HEK293T (cell line): ENCODE results near the gene PRAME.

ENCODE experiments used
- CTCF ChIA-PET: fragments of 350-600 bp; formaldehyde crosslinking; extraction: SDS; loops from one replicate; lab custom pipeline; 2021; ENCODE audit warnings: antibody characterized with exemption, inconsistent platforms; lab: Yijun Ruan, JAX
- POLR2A ChIA-PET: fragments of 350-600 bp; formaldehyde crosslinking; extraction: SDS; loops from one replicate; lab custom pipeline; 2020; ENCODE audit warnings: antibody characterized with exemption, inconsistent platforms; lab: Yijun Ruan, JAX
- DNase-seq: peaks from one replicate; pipeline ENCODE4 v3.0.0; 2012; ENCODE audit warnings: mixed read lengths; ENCODE audit errors: extremely low spot score
- ARNT ChIP-seq: fragments of 450-650 bp; IDR thresholded peaks from 2 replicates; pipeline ENCODE4 v1.6.1; 2017; ENCODE audit warnings: mild to moderate bottlenecking
- BHLHE40 ChIP-seq: fragments of 450-650 bp; IDR thresholded peaks from 2 replicates; pipeline ENCODE4 v1.6.1; 2016; ENCODE audit warnings: mild to moderate bottlenecking, moderate library complexity, borderline replicate concordance
- CTBP1 ChIP-seq: fragments of 450-650 bp; IDR thresholded peaks from 2 replicates; pipeline ENCODE4 v1.6.1; 2016; ENCODE audit warnings: borderline replicate concordance
- ELF4 ChIP-seq: fragments of 450-650 bp; IDR thresholded peaks from 2 replicates; pipeline ENCODE4 v1.6.1; 2017; ENCODE audit warnings: antibody characterized with exemption
- FOXA1 ChIP-seq: fragments of 450-650 bp; IDR thresholded peaks from 2 replicates; pipeline ENCODE4 v1.6.1; 2016; ENCODE audit warnings: mild to moderate bottlenecking
- FOXK2 ChIP-seq: fragments of 450-650 bp; IDR thresholded peaks from 2 replicates; pipeline ENCODE4 v1.6.1; 2016; ENCODE audit warnings: mild to moderate bottlenecking
- FOXM1 ChIP-seq: fragments of 450-650 bp; IDR thresholded peaks from 2 replicates; pipeline ENCODE4 v1.6.1; 2017; ENCODE audit warnings: mild to moderate bottlenecking, borderline replicate concordance
- HDGF ChIP-seq: fragments of 450-650 bp; IDR thresholded peaks from 2 replicates; pipeline ENCODE4 v1.6.1; 2017; ENCODE audit warnings: antibody characterized with exemption, borderline replicate concordance
- L3MBTL2 ChIP-seq: fragments of 450-650 bp; conservative IDR thresholded peaks from 2 replicates; pipeline ENCODE4 v1.6.1; 2016; ENCODE audit warnings: mild to moderate bottlenecking
- LEF1 ChIP-seq: fragments of 450-650 bp; IDR thresholded peaks from 2 replicates; pipeline ENCODE4 v1.6.1; 2017; ENCODE audit warnings: mild to moderate bottlenecking, borderline replicate concordance
- NFRKB ChIP-seq: fragments of 450-650 bp; IDR thresholded peaks from 2 replicates; pipeline ENCODE4 v1.6.1; 2016; ENCODE audit warnings: mild to moderate bottlenecking, moderate library complexity
- PKNOX1 ChIP-seq: fragments of 450-650 bp; IDR thresholded peaks from 2 replicates; pipeline ENCODE4 v1.6.1; 2016
- SP1 ChIP-seq: fragments of 450-650 bp; IDR thresholded peaks from 2 replicates; pipeline ENCODE4 v1.6.1; 2017
- SUZ12 ChIP-seq: fragments of 450-650 bp; IDR thresholded peaks from 2 replicates; pipeline ENCODE4 v1.6.1; 2016; ENCODE audit warnings: mild to moderate bottlenecking
- TARDBP ChIP-seq: fragments of 450-650 bp; IDR thresholded peaks from 2 replicates; pipeline ENCODE4 v1.6.1; 2016
- ZNF384 ChIP-seq: fragments of 450-650 bp; IDR thresholded peaks from 2 replicates; pipeline ENCODE4 v1.6.1; 2016

The PRAME gene

GRCh38 chr22:22600531-22601261 lies 41.6 kb upstream of the PRAME start:
- CTCF ChIA-PET, result interaction anchor here (1.1 kb wide), 2 partner anchors 9 to 13 kb away, joined by 3 to 4 read pairs; no protein-coding TSS in a partner anchor
- POLR2A ChIA-PET, result no interaction called here
- DNase-seq, result no peak
- TF ChIP-seq ARNT, result no peak
- no peak for TF ChIP-seq NFRKB
- no peak for TF ChIP-seq TARDBP
- no peak for TF ChIP-seq LEF1
- TF ChIP-seq BHLHE40, result no peak

DNA sequence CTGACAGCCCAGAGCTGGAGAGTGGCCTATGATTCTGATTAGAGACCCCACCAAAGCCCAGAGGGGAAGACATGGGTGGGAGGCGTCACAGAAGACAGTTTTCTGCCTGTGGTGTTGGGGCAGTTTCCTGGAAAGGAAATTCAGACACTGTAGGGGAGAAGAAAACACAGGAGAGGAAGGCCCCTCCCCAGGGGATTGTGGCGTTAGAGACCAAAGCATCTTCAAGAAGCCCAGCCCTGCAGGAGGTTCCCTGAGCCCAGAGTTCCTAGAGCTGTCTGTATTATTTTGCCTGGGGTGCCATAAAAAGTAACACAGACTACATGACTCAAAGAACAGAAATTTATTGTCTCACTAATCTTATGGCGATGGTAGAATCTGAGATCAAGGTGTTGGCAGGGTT lies 40.2 kb upstream of the PRAME start:
- ChIA-PET POLR2A (no interaction called here), CTCF (no interaction called here)
- TF ChIP-seq NFRKB (no peak), SP1 (no peak), FOXM1 (no peak), L3MBTL2 (no peak), TARDBP (no peak), LEF1 (no peak), HDGF (no peak), FOXA1 (no peak), CTBP1 (no peak), ARNT (no peak), BHLHE40 (no peak), SUZ12 (no peak), ZNF384 (no peak), FOXK2 (no peak), PKNOX1 (no peak)
- no peak for DNase-seq

- DNase-seq, result no peak
- ChIA-PET POLR2A (no interaction called here), CTCF (interaction anchor here (1.1 kb wide), 1 partner anchor 11 kb away, joined by 3 read pairs; no protein-coding TSS in a partner anchor)
- TF ChIP-seq BHLHE40 (no peak), TARDBP (no peak), ELF4 (no peak), FOXM1 (no peak), FOXK2 (no peak), FOXA1 (no peak)
Measured at GRCh38 chr22:22598144-22598543, 39.1 kb upstream of the PRAME start.

GRCh38 chr22:22595001-22595835 lies 36.2 kb upstream of the PRAME start:
- TF ChIP-seq BHLHE40 (no peak), NFRKB (no peak), ZNF384 (no peak), CTBP1 (no peak), TARDBP (no peak)
- ChIA-PET CTCF (no interaction called here), POLR2A (no interaction called here)
- DNase-seq, result no peak

GRCh38 chr22:22593964-22594656 lies 35.0 kb upstream of the PRAME start:
- DNase-seq, result peak; percentile 73
- POLR2A ChIA-PET, result no interaction called here
- CTCF ChIA-PET, result no interaction called here
- TF ChIP-seq TARDBP (no peak), FOXK2 (no peak), BHLHE40 (no peak), ELF4 (no peak), HDGF (no peak), FOXM1 (no peak), ARNT (no peak), ZNF384 (no peak), NFRKB (no peak), L3MBTL2 (no peak), LEF1 (no peak), CTBP1 (no peak), PKNOX1 (no peak), SUZ12 (no peak), SP1 (no peak), FOXA1 (no peak)

DNA sequence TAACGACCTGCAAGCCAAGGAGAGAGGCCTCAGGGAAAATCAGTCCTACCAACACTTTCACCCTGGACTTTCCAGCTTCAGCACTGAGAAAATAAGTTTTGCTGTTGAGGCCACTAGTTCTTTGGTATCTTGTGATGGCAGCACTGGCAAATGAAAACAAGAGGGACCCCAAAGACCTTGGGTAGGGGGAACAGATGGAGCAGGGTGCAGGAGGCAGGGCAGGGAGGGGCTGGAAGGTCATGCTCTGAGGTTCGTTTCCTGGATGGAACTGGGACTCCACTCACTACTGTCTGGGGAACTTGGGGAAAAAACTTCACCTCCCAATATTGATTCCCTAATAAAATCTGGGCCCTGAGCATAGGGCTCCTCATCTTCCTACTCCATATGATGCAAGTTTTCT lies 34.2 kb upstream of the PRAME start:
- CTCF ChIA-PET, result no interaction called here

More for the DNA sequence above, 34.2 kb upstream of the PRAME start:
- no peak for DNase-seq
- TF ChIP-seq FOXM1 (no peak), FOXK2 (no peak), SP1 (no peak)
- POLR2A ChIA-PET, result no interaction called here
